ENCODE results near the gene FBXL19.
A peak's percentile ranks its signal among the peaks of the same experiment; 100 is the strongest.

FBXL19 gene

GRCh38 chr16:30984669-30985400 is 61.5 kb downstream of the FBXL19 start, which contains the start of gene HSD3B7:
TSS of gene HSD3B7 (plus strand) at chr16:30985207. CDS start at chr16:30985659, 452 bp downstream.
- Histone ChIP-seq H3K9me3 (ENCODE audit: control insufficient read depth, insufficient read depth, low read depth, low read length) (no peaks in the 10 kb centered on the region), H3K4me3 (ENCODE audit: low read depth, low read length) (no peak within 1 kb of the TSS), H3K27ac (ENCODE audit: extremely low read depth, low read depth, low read length) (no peak within 1 kb of the TSS), H3K4me1 (ENCODE audit: control insufficient read depth, insufficient read depth, low read length) (no peaks in the 10 kb centered on the region), H3K36me3 (ENCODE audit: control insufficient read depth in 2 of 2, insufficient read depth in 1 of 2, low read length in 2 of 2) (peaks cover 0 to 73% of the 10 kb centered on the region in 2 experiments; a peak in 2 of 3 replicates)
- POLR2A ChIA-PET, result interaction anchor here (0.6 to 2.9 kb wide), 9 partner anchors 14 to 366 kb away, joined by 3 to 13 read pairs (median 3); partner anchors contain the start of genes FUS, ZNF646 and ZNF668
- CTCF ChIA-PET, result interaction anchor here (0.5 to 4.2 kb wide), 61 partner anchors 10 to 1181 kb away, joined by 3 to 25 read pairs (median 4); partner anchors contain the start of genes ARMC5, KAT8, MVP and TLCD3B
- TF ChIP-seq ZNF416 (tag by site-specific recombination; IDR thresholded peaks at IDR 0.05) (no peak), ZNF16 (tag by site-specific recombination; IDR thresholded peaks at IDR 0.05; ENCODE audit: low read depth) (no peak), ZNF791 (tag by site-specific recombination; IDR thresholded peaks at IDR 0.05) (no peak), BCL11B (tag by site-specific recombination; IDR thresholded peaks at IDR 0.05; ENCODE audit: low read depth) (no peak), ZNF560 (tag by site-specific recombination; IDR thresholded peaks at IDR 0.05; ENCODE audit: borderline replicate concordance) (no peak), KLF1 (tag by site-specific recombination; IDR thresholded peaks at IDR 0.05) (peak; percentile 77), MEIS1 (CRISPR knock-in tag; IDR thresholded peaks at IDR 0.05; ENCODE audit: borderline replicate concordance) (no peak), ZNF677 (tag by site-specific recombination; IDR thresholded peaks at IDR 0.05) (no peak), ZNF580 (tag by site-specific recombination; IDR thresholded peaks at IDR 0.05) (no peak; the same call in 1 of the 2 replicates), ZBTB7A (tag by site-specific recombination; IDR thresholded peaks at IDR 0.05; ENCODE audit: low read depth) (peak; percentile 21; the same call in 1 of the 2 replicates), GLIS1 (tag by site-specific recombination; IDR thresholded peaks at IDR 0.05) (peak; percentile 79), ZNF335 (tag by site-specific recombination; conservative IDR thresholded peaks at IDR 0.05) (peak; percentile 11; the same call in 1 of the 2 replicates), ZNF670 (tag by site-specific recombination; IDR thresholded peaks at IDR 0.05; ENCODE audit: low read depth) (no peak), ZNF510 (tag by site-specific recombination; IDR thresholded peaks at IDR 0.05; ENCODE audit: insufficient replicate concordance) (no peak), ZNF777 (tag by site-specific recombination; IDR thresholded peaks at IDR 0.05; ENCODE audit: borderline replicate concordance) (no peak), ZNF311 (tag by site-specific recombination; IDR thresholded peaks at IDR 0.05; ENCODE audit: borderline replicate concordance) (no peak), ZNF18 (tag by site-specific recombination; IDR thresholded peaks at IDR 0.05) (no peak), ZNF48 (tag by site-specific recombination; IDR thresholded peaks at IDR 0.05) (no peak), ZFP41 (tag by site-specific recombination; IDR thresholded peaks at IDR 0.05; ENCODE audit: borderline replicate concordance) (no peak), ZFP69B (tag by site-specific recombination; IDR thresholded peaks at IDR 0.05) (no peak; the same call in 1 of the 2 replicates), ZNF132 (tag by site-specific recombination; IDR thresholded peaks at IDR 0.05; ENCODE audit: borderline replicate concordance) (no peak), EGR2 (tag by site-specific recombination; IDR thresholded peaks at IDR 0.05; ENCODE audit: low read depth) (peak; percentile 81), ZNF843 (tag by site-specific recombination; IDR thresholded peaks at IDR 0.05) (no peak), ZNF473 (tag by site-specific recombination; IDR thresholded peaks at IDR 0.05) (no peak), ZBTB17 (tag by site-specific recombination; IDR thresholded peaks at IDR 0.05) (peak; percentile 96), ZNF324 (tag by site-specific recombination; IDR thresholded peaks at IDR 0.05) (peak; percentile 61; the same call in 1 of the 2 replicates), ZNF404 (tag by site-specific recombination; IDR thresholded peaks at IDR 0.05) (no peak), ZNF548 (tag by site-specific recombination; IDR thresholded peaks at IDR 0.05) (no peak), ZNF76 (tag by site-specific recombination; IDR thresholded peaks at IDR 0.05; ENCODE audit: borderline replicate concordance, low read depth) (peak; percentile 29; the same call in 1 of the 2 replicates), ZBTB6 (tag by site-specific recombination; IDR thresholded peaks at IDR 0.05) (no peak; the same call in 1 of the 2 replicates), ZBTB21 (tag by site-specific recombination; IDR thresholded peaks at IDR 0.05) (0 out of 2 replicates have a peak, but pooled peaks have one; percentile 32), ZNF776 (tag by site-specific recombination; IDR thresholded peaks at IDR 0.05; ENCODE audit: borderline replicate concordance) (no peak), ZNF112 (tag by site-specific recombination; IDR thresholded peaks at IDR 0.05) (no peak), ZBTB8A (tag by site-specific recombination; IDR thresholded peaks at IDR 0.05) (no peak)
